Trophoblast cell (in vitro differentiated cells and primary cell): ENCODE data around the gene GRM8.

Experiments used
- DNase-seq, 2 donors: peaks; one replicate each; pipeline ENCODE4 v3.0.0-alpha.2; 2016
- H2AFZ ChIP-seq: 2 replicates; pipeline ENCODE4 v1.6.1; 2013; ENCODE audit warnings: low read length, moderate library complexity, mild to moderate bottlenecking; ENCODE audit not compliant: insufficient read depth, poor library complexity
- H2AK5ac ChIP-seq: 2 replicates; pipeline ENCODE4 v1.6.1; 2013; ENCODE audit warnings: mild to moderate bottlenecking, low read length
- H2BK120ac ChIP-seq: 2 replicates; pipeline ENCODE4 v1.6.1; 2013; ENCODE audit warnings: low read length, mild to moderate bottlenecking, moderate library complexity; ENCODE audit not compliant: insufficient read depth, poor library complexity
- H2BK12ac ChIP-seq: 2 replicates; pipeline ENCODE4 v1.6.1; 2013; ENCODE audit warnings: mild to moderate bottlenecking, low read length, moderate library complexity
- H2BK5ac ChIP-seq: 2 replicates; pipeline ENCODE4 v1.6.1; 2013; ENCODE audit warnings: low read length, low read depth, moderate library complexity, mild to moderate bottlenecking; ENCODE audit not compliant: poor library complexity
- H3K14ac ChIP-seq: 2 replicates; pipeline ENCODE4 v1.6.1; 2013; ENCODE audit warnings: mild to moderate bottlenecking, low read length
- H3K18ac ChIP-seq: 2 replicates; pipeline ENCODE4 v1.6.1; 2013; ENCODE audit warnings: mild to moderate bottlenecking, low read length
- H3K23ac ChIP-seq: 2 replicates; pipeline ENCODE4 v1.6.1; 2013; ENCODE audit warnings: low read length
- H3K27ac ChIP-seq: 2 replicates; pipeline ENCODE4 v1.5.1; 2013; ENCODE audit warnings: low read depth, mild to moderate bottlenecking, inconsistent platforms, low read length, moderate library complexity
- H3K27me3 ChIP-seq: 2 replicates; pipeline ENCODE4 v1.6.1; 2013; ENCODE audit warnings: inconsistent platforms, mild to moderate bottlenecking, low read length, moderate library complexity; ENCODE audit not compliant: insufficient read depth
- H3K36me3 ChIP-seq, 2 experiments: 1 replicate in 1 of 2; 2 replicates in 1 of 2; pipeline ENCODE4 v1.6.1; 2013; ENCODE audit warnings: low read length in 2 of 2, mild to moderate bottlenecking in 2 of 2, moderate library complexity in 1 of 2; ENCODE audit not compliant: insufficient read depth in 2 of 2, control insufficient read depth in 1 of 2
- H3K4ac ChIP-seq: 2 replicates; pipeline ENCODE4 v1.6.1; 2013; ENCODE audit warnings: low read depth, mild to moderate bottlenecking, low read length, moderate library complexity
- H3K4me1 ChIP-seq, 2 experiments: 1 replicate in 1 of 2; 2 replicates in 1 of 2; pipeline ENCODE4 v1.6.1; 2013; ENCODE audit warnings: low read length in 2 of 2, mild to moderate bottlenecking in 2 of 2, moderate library complexity in 1 of 2; ENCODE audit not compliant: insufficient read depth in 2 of 2, control insufficient read depth in 1 of 2
- H3K4me2 ChIP-seq: 2 replicates; pipeline ENCODE4 v1.6.1; 2013; ENCODE audit warnings: inconsistent platforms, mild to moderate bottlenecking, low read length, moderate library complexity
- H3K4me3 ChIP-seq: 2 replicates; pipeline ENCODE4 v1.5.1; 2013; ENCODE audit warnings: mild to moderate bottlenecking, low read depth, low read length, inconsistent platforms
- H3K79me1 ChIP-seq: one replicate; pipeline ENCODE4 v1.6.1; 2013; ENCODE audit warnings: low read length
- H3K79me2 ChIP-seq: 2 replicates; pipeline ENCODE4 v1.6.1; 2013; ENCODE audit warnings: low read length, mild to moderate bottlenecking; ENCODE audit not compliant: control insufficient read depth, insufficient read depth, poor library complexity
- H3K9ac ChIP-seq: 2 replicates; pipeline ENCODE4 v1.6.1; 2013; ENCODE audit warnings: mild to moderate bottlenecking, low read length
- H3K9me3 ChIP-seq: 2 replicates; pipeline ENCODE4 v1.6.1; 2013; ENCODE audit warnings: low read depth, mild to moderate bottlenecking, control low read depth, inconsistent platforms, low read length; ENCODE audit not compliant: insufficient read depth
- H4K12ac ChIP-seq: 2 replicates; pipeline ENCODE4 v1.6.1; 2013; ENCODE audit warnings: low read depth, mild to moderate bottlenecking, low read length, moderate library complexity
- H4K8ac ChIP-seq: 2 replicates; pipeline ENCODE4 v1.6.1; 2013; ENCODE audit warnings: low read depth, mild to moderate bottlenecking, low read length, moderate library complexity
- H4K91ac ChIP-seq: one replicate; pipeline ENCODE4 v1.6.1; 2013; ENCODE audit warnings: low read depth, mild to moderate bottlenecking, low read length, moderate library complexity
- WGBS: extraction: QIAGEN DNeasy Blood & Tissue Kit; methylation state at CpG from one replicate; pipeline ENCODE4 v1.1.7; 2013; ENCODE audit warnings: missing lambda C conversion rate; ENCODE audit not compliant: insufficient read length, insufficient coverage; ENCODE audit errors: extremely low coverage; 5-methylcytosine and 5-hydroxymethylcytosine counted together

The GRM8 gene

GRCh38 chr7:127135871-127136485, 116.8 kb downstream of the GRM8 start:
- Histone ChIP-seq H3K23ac (no peak overlapping the region), H3K36me3 (no peaks in the 10 kb centered on the region), H2BK12ac (no peak overlapping the region), H4K91ac (no peak overlapping the region), H3K9ac (no peak overlapping the region), H3K14ac (no peak overlapping the region), H2AFZ (no peak overlapping the region), H3K18ac (no peak overlapping the region), H3K4ac (no peak overlapping the region), H3K27me3 (no peaks in the 10 kb centered on the region), H3K27ac (no peak overlapping the region), H2BK120ac (no peak overlapping the region), H3K4me2 (no peak overlapping the region), H2BK5ac (no peak overlapping the region), H4K12ac (no peak overlapping the region), H4K8ac (no peak overlapping the region), H3K79me1 (no peaks in the 10 kb centered on the region), H3K79me2 (no peaks in the 10 kb centered on the region), H3K9me3 (peaks cover 2% of the 10 kb centered on the region), H3K4me1 (no peaks in the 10 kb centered on the region), H2AK5ac (no peak overlapping the region), H3K4me3 (no peak overlapping the region)
- no CpG with 5 or more reads among the region's 2 CpGs for WGBS
- DNase-seq, result no peak

GRCh38 chr7:127123220-127123619, 129.5 kb downstream of the GRM8 start:
- Histone ChIP-seq H3K23ac (no peak overlapping the region), H2AK5ac (no peak overlapping the region), H4K8ac (no peak overlapping the region), H2BK5ac (no peak overlapping the region), H3K4ac (no peak overlapping the region), H3K27me3 (no peaks in the 10 kb centered on the region), H3K4me3 (no peak overlapping the region), H3K9ac (no peak overlapping the region), H2AFZ (no peak overlapping the region), H4K91ac (no peak overlapping the region), H3K79me1 (no peaks in the 10 kb centered on the region), H3K4me2 (no peak overlapping the region), H4K12ac (no peak overlapping the region), H3K9me3 (no peaks in the 10 kb centered on the region), H3K36me3 (no peaks in the 10 kb centered on the region), H2BK120ac (no peak overlapping the region), H3K4me1 (no peaks in the 10 kb centered on the region), H2BK12ac (no peak overlapping the region), H3K14ac (no peak overlapping the region), H3K79me2 (no peaks in the 10 kb centered on the region), H3K27ac (no peak overlapping the region), H3K18ac (no peak overlapping the region)
- WGBS, result no CpG with 5 or more reads among the region's 4 CpGs
- DNase-seq, result no peak

DNA sequence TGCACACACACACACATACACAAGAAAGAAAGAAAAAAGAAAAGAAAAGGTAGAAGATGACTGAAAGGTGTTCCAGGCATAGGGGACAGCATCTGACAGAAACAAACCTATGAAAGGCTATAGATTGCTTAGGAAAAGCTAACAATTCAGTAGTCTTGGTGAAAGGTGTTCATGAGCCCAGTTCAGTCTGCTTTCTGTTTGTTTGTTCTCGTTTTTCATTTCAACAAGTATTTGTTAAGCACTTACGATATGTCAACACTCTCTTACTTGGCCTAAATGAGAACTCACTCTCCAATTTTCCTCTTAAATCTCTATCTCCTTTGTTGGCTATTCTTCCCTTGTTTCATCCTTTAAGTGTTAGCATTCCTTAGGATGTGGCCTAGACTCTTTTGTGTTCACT, 133.2 kb downstream of the GRM8 start:
- Histone ChIP-seq H3K18ac (no peak overlapping the region), H2BK5ac (no peak overlapping the region), H3K4me1 (no peaks in the 10 kb centered on the region), H3K4me2 (no peak overlapping the region), H3K9me3 (no peaks in the 10 kb centered on the region), H3K79me1 (no peaks in the 10 kb centered on the region), H3K36me3 (no peaks in the 10 kb centered on the region), H3K27me3 (no peaks in the 10 kb centered on the region), H2BK120ac (no peak overlapping the region), H2BK12ac (no peak overlapping the region), H2AFZ (no peak overlapping the region), H4K12ac (no peak overlapping the region), H3K4me3 (no peak overlapping the region), H3K27ac (no peak overlapping the region), H4K91ac (no peak overlapping the region), H3K79me2 (no peaks in the 10 kb centered on the region), H2AK5ac (no peak overlapping the region), H4K8ac (no peak overlapping the region), H3K23ac (no peak overlapping the region), H3K14ac (no peak overlapping the region), H3K9ac (no peak overlapping the region), H3K4ac (no peak overlapping the region)
- WGBS, result no CpG with 5 or more reads among the region's 2 CpGs
- no peak for DNase-seq

- H3K27me3 ChIP-seq, result no peaks in the 10 kb centered on the region
Measured at GRCh38 chr7:127114742-127115265, 137.9 kb downstream of the GRM8 start.

More at GRCh38 chr7:127114742-127115265, 137.9 kb downstream of the GRM8 start:
- no peaks in the 10 kb centered on the region for H3K79me2 ChIP-seq
- no peak overlapping the region for H4K8ac ChIP-seq
- no peak overlapping the region for H3K4me2 ChIP-seq
- no peaks in the 10 kb centered on the region for H3K36me3 ChIP-seq
- no peak overlapping the region for H3K4ac ChIP-seq
- H2BK120ac ChIP-seq, result no peak overlapping the region
- no peak overlapping the region for H3K9ac ChIP-seq
- H3K4me1 ChIP-seq, result no peaks in the 10 kb centered on the region
- no peak overlapping the region for H3K23ac ChIP-seq
- H2AFZ ChIP-seq, result no peak overlapping the region
- no peak overlapping the region for H3K18ac ChIP-seq
- H2BK12ac ChIP-seq, result no peak overlapping the region
- H2BK5ac ChIP-seq, result no peak overlapping the region
- H3K4me3 ChIP-seq, result no peak overlapping the region
- H3K79me1 ChIP-seq, result no peaks in the 10 kb centered on the region
- H4K91ac ChIP-seq, result no peak overlapping the region
- H3K14ac ChIP-seq, result no peak overlapping the region
- H4K12ac ChIP-seq, result no peak overlapping the region
- WGBS, result no CpG with 5 or more reads among the region's 3 CpGs
- no peak for DNase-seq
- no peak overlapping the region for H3K27ac ChIP-seq
- no peaks in the 10 kb centered on the region for H3K9me3 ChIP-seq
- no peak overlapping the region for H2AK5ac ChIP-seq
